ENCODE measurements around the gene GJB2.

DNA sequence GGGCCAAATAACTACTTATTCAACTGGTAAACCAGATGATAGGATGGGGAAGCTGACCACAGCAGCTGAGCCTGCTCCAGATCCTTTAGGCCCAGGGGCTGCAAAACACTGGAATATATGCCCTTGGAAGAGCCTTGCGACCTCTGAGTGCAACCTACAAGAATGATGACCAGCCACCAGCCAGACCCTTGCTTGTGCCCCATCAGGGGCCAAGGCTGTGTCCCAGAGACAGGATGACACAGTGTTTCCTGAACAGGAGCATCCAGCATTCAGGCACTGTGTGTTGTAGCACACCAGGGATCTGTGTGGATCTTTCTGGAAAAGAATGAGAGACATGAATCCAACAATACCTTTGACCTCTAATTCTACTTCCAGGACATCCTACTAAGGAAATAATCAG is 46.4 kb downstream of the GJB2 start:
- TF ChIP-seq EP300 (IDR thresholded peaks at IDR 0.05) (no peak), POLR2A (IDR thresholded peaks at IDR 0.05) (no peak)

Measured in ovary (tissue), 1 donor.